ENCODE data around the gene EHBP1.

- no peak for TF ChIP-seq JUNB (IDR thresholded peaks at IDR 0.05; ENCODE audit: unreplicated experiment)
- TF ChIP-seq CTCF (conservative IDR thresholded peaks at IDR 0.05; ENCODE audit: low read depth in 2 of 2) = no peak
- TF ChIP-seq POLR2AphosphoS5 (IDR thresholded peaks at IDR 0.05; ENCODE audit: low read depth) = no peak
- TF ChIP-seq ETS1 (IDR thresholded peaks at IDR 0.05) = no peak
Observed at GRCh38 chr2:62940697-62941096, 235.2 kb downstream of the EHBP1 start.

All from GM23338 (cell line).